ENCODE results near the gene NRXN3. TPM values are rescaled to one million over a fixed set of nuclear protein-coding genes. Genes with fewer than 3 reads are reported as not detected.
A peak's percentile ranks its signal among the peaks of the same experiment; 100 is the strongest.
"Not testable (repeated sequence)": the region's sequence is repeated elsewhere in the genome, so short reads cannot be mapped to it uniquely, and the experiment has no call there.

NRXN3 gene
- total and polyA plus RNA-seq, 2 of the 13 experiments (the other 11 are each of a cell fraction or from before 2014, with no cell fraction given): 0.03 TPM; not detected in 1

- peak; percentile 32; the same call in 1 of the 3 replicates for ATAC-seq
- Histone ChIP-seq H3K27me3 (ENCODE audit: control insufficient read depth in 1 of 2, insufficient read depth in 2 of 2, low read length in 2 of 2) (no peaks in the 10 kb centered on the region), H3K27ac (ENCODE audit: extremely low read length, insufficient read depth, low read length) (no peak overlapping the region), H4K20me1 (ENCODE audit: insufficient read depth, low read length) (no peaks in the 10 kb centered on the region), H3K79me2 (ENCODE audit: insufficient read depth, low read length) (no peaks in the 10 kb centered on the region), H3K4me1 (ENCODE audit: insufficient read depth, low read length) (no peaks in the 10 kb centered on the region), H3K4me3 (replicated peaks in 1 of 3; ENCODE audit: insufficient read depth in 1 of 3, low read depth in 2 of 3, low read length in 3 of 3) (no peak overlapping the region), H3K4me2 (ENCODE audit: low read depth, low read length) (no peak overlapping the region), H2AFZ (ENCODE audit: low read length) (no peak overlapping the region), H3K9me3 (ENCODE audit: low read length) (no peaks in the 10 kb centered on the region), H3K36me3 (replicated peaks in 1 of 2; ENCODE audit: control insufficient read depth in 1 of 2, insufficient read depth in 2 of 2, low read length in 2 of 2) (no peaks in the 10 kb centered on the region), H3K9ac (ENCODE audit: insufficient read depth, low read depth, low read length) (no peak overlapping the region)
- DNase-seq (ENCODE audit: low spot score): no peak
- POLR2A ChIA-PET: no interaction called here
- in situ Hi-C loops (cut with HindIII; ENCODE audit: extremely low pct_ligation_motif_present, low pct_unique_long_range_greater_than_20kb): no loop called here
- no peak for FAIRE-seq
- CTCF ChIA-PET (ENCODE audit: low intra/inter-chr PET ratio, low total read pairs): interaction anchor here (1.1 to 2.4 kb wide), 2 partner anchors 119 to 545 kb away, joined by 3 to 10 read pairs; no protein-coding TSS in a partner anchor
- TF ChIP-seq CREB1 (IDR thresholded peaks at IDR 0.05) (no peak), CREB1 (CRISPR knock-in tag; IDR thresholded peaks at IDR 0.05) (no peak), ZNF672 (CRISPR knock-in tag; IDR thresholded peaks at IDR 0.05) (no peak), NR2F2 (IDR thresholded peaks at IDR 0.05; ENCODE audit: borderline replicate concordance, low read depth) (no peak)
- BruUV-seq (replicated peaks): no TSS peak
- intact Hi-C loops (cut with micrococcal nuclease; ENCODE audit: unreplicated experiment): loop anchor here (1.0 to 10.0 kb wide), 2 partner anchors 119 to 702 kb away; no protein-coding TSS in a partner anchor
These were observed 396.6 kb downstream of the NRXN3 start for GRCh38 chr14:78566859-78567172.

GRCh38 chr14:78567343-78567742 lies 397.2 kb downstream of the NRXN3 start:
- no peak for FAIRE-seq
- Histone ChIP-seq H3K36me3 (replicated peaks in 1 of 2; ENCODE audit: control insufficient read depth in 1 of 2, insufficient read depth in 2 of 2, low read length in 2 of 2) (no peaks in the 10 kb centered on the region), H4K20me1 (ENCODE audit: insufficient read depth, low read length) (no peaks in the 10 kb centered on the region), H3K9ac (ENCODE audit: insufficient read depth, low read depth, low read length) (no peak overlapping the region), H3K27ac (ENCODE audit: extremely low read length, insufficient read depth, low read length) (no peak overlapping the region), H3K4me2 (ENCODE audit: low read depth, low read length) (no peak overlapping the region), H3K27me3 (ENCODE audit: control insufficient read depth in 1 of 2, insufficient read depth in 2 of 2, low read length in 2 of 2) (no peaks in the 10 kb centered on the region), H2AFZ (ENCODE audit: low read length) (no peak overlapping the region), H3K79me2 (ENCODE audit: insufficient read depth, low read length) (no peaks in the 10 kb centered on the region), H3K4me1 (ENCODE audit: insufficient read depth, low read length) (no peaks in the 10 kb centered on the region), H3K9me3 (ENCODE audit: low read length) (no peaks in the 10 kb centered on the region; the same call in 1 of the 2 replicates), H3K4me3 (replicated peaks in 1 of 3; ENCODE audit: insufficient read depth in 1 of 3, low read depth in 2 of 3, low read length in 3 of 3) (no peak overlapping the region)
- no peak for TF ChIP-seq KLF16 (CRISPR knock-in tag; IDR thresholded peaks at IDR 0.05)
- no peak for TF ChIP-seq GPN1 (CRISPR knock-in tag; IDR thresholded peaks at IDR 0.05; ENCODE audit: borderline replicate concordance)
- no peak for TF ChIP-seq SETDB1 (CRISPR knock-in tag; IDR thresholded peaks at IDR 0.05; ENCODE audit: borderline replicate concordance)
- TF ChIP-seq BRD4 (CRISPR knock-in tag; IDR thresholded peaks at IDR 0.05): no peak
- no peak for TF ChIP-seq ZNF337 (CRISPR knock-in tag; IDR thresholded peaks at IDR 0.05; ENCODE audit: borderline replicate concordance, low read depth)
- TF ChIP-seq GTF2F1 (IDR thresholded peaks at IDR 0.05; ENCODE audit: low read length): no peak
- no peak for TF ChIP-seq ZBTB2 (CRISPR knock-in tag; IDR thresholded peaks at IDR 0.05; ENCODE audit: low read depth)
- no peak for TF ChIP-seq GTF3A (CRISPR knock-in tag; conservative IDR thresholded peaks at IDR 0.05)
- TF ChIP-seq KDM5A (IDR thresholded peaks at IDR 0.05; ENCODE audit: borderline replicate concordance, low read length): no peak
- TF ChIP-seq SRY (CRISPR knock-in tag; IDR thresholded peaks at IDR 0.05): no peak
- ChIA-PET CTCF (ENCODE audit: low intra/inter-chr PET ratio, low total read pairs) (interaction anchor here (2.4 kb wide), 1 partner anchor 545 kb away, joined by 10 read pairs; no protein-coding TSS in a partner anchor), POLR2A (no interaction called here)
- 2% methylated on average over 2 of the region's 4 CpGs for WGBS (ENCODE audit: low lambda C conversion rate)
- in situ Hi-C loops (cut with HindIII; ENCODE audit: extremely low pct_ligation_motif_present, low pct_unique_long_range_greater_than_20kb): no loop called here
- ATAC-seq: no peak
- no TSS peak for BruUV-seq (replicated peaks)
- intact Hi-C loops (cut with micrococcal nuclease; ENCODE audit: unreplicated experiment): loop anchor here (10.0 kb wide), 1 partner anchor 703 kb away; no protein-coding TSS in a partner anchor
- DNase-seq (ENCODE audit: low spot score): no peak

GRCh38 chr14:78573736-78574135 lies 403.6 kb downstream of the NRXN3 start:
- ATAC-seq; H3K4me3 ChIP-seq (replicated peaks in 1 of 3; ENCODE audit: insufficient read depth in 1 of 3, low read depth in 2 of 3, low read length in 3 of 3); H3K9ac ChIP-seq (ENCODE audit: insufficient read depth, low read depth, low read length); H3K79me2 ChIP-seq (ENCODE audit: insufficient read depth, low read length); H2AFZ ChIP-seq (ENCODE audit: low read length); H3K36me3 ChIP-seq (replicated peaks in 1 of 2; ENCODE audit: control insufficient read depth in 1 of 2, insufficient read depth in 2 of 2, low read length in 2 of 2); in situ Hi-C loops (cut with HindIII; ENCODE audit: extremely low pct_ligation_motif_present, low pct_unique_long_range_greater_than_20kb); DNase-seq (ENCODE audit: low spot score); POLR2A ChIA-PET; H3K4me2 ChIP-seq (ENCODE audit: low read depth, low read length); CTCF ChIA-PET (ENCODE audit: low intra/inter-chr PET ratio, low total read pairs); H3K27ac ChIP-seq (ENCODE audit: extremely low read length, insufficient read depth, low read length); H4K20me1 ChIP-seq (ENCODE audit: insufficient read depth, low read length); H3K27me3 ChIP-seq (ENCODE audit: control insufficient read depth in 1 of 2, insufficient read depth in 2 of 2, low read length in 2 of 2); FAIRE-seq; BruUV-seq (replicated peaks); H3K4me1 ChIP-seq (ENCODE audit: insufficient read depth, low read length); intact Hi-C loops (cut with micrococcal nuclease; ENCODE audit: unreplicated experiment): not testable (repeated sequence)
- H3K9me3 ChIP-seq (ENCODE audit: low read length): peaks cover 28% of the 10 kb centered on the region
- WGBS (ENCODE audit: low lambda C conversion rate): 18% methylated on average over 3 of the region's 3 CpGs

All from HepG2 (cell line).